GM10248 (cell line): ENCODE results near the gene CDHR2.

Experiments
- CTCF ChIA-PET: fragments of 300-600 bp; sonication (Branson Sonifier 250); formaldehyde crosslinking; extraction: SDS; loops from one replicate; lab custom pipeline; 2021; ENCODE audit warnings: antibody characterized with exemption; lab: Yijun Ruan, JAX
- POLR2A ChIA-PET: fragments of 350-650 bp; sonication (Branson Sonifier 250); formaldehyde crosslinking; extraction: SDS; loops from one replicate; lab custom pipeline; 2020; ENCODE audit warnings: antibody characterized with exemption; lab: Yijun Ruan, JAX
- DNase-seq: peaks from one replicate; pipeline ENCODE4 v3.0.0; 2012; ENCODE audit errors: extremely low spot score
- TF ChIP-seq, protein P1 (sequence below): IDR thresholded peaks from 2 replicates; pipeline ENCODE4 v1.5.1; 2012; ENCODE audit warnings: mild to moderate bottlenecking, low read depth; ENCODE audit errors: extremely low read depth, missing control alignments, control extremely low read depth

The CDHR2 gene

DNA sequence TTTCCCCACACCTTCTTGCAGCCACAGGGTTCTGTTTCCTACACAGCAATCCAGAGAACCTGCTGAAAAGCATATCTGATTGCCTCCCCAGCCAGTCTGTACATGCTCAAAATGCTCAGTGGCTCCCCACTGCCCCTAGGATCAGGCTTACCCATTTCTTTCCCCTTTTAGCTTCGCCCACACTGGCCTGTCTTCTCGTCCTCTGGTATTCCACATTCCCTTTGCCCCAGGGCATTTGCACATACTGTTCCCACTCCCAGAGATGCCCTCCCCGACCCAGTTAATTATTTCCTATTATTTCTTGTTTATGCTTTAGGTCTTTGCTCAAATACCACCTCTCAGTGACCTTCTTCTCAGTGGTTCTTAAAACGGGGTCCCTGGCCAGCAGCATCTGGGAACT, 91.5 kb downstream of the CDHR2 start:
- DNase-seq = no peak
- ChIA-PET CTCF (interaction anchor here (2.6 kb wide), 1 partner anchor 20 kb away, joined by 8 read pairs; no protein-coding TSS in a partner anchor), POLR2A (no interaction called here)
- TF ChIP-seq, protein P1, sequence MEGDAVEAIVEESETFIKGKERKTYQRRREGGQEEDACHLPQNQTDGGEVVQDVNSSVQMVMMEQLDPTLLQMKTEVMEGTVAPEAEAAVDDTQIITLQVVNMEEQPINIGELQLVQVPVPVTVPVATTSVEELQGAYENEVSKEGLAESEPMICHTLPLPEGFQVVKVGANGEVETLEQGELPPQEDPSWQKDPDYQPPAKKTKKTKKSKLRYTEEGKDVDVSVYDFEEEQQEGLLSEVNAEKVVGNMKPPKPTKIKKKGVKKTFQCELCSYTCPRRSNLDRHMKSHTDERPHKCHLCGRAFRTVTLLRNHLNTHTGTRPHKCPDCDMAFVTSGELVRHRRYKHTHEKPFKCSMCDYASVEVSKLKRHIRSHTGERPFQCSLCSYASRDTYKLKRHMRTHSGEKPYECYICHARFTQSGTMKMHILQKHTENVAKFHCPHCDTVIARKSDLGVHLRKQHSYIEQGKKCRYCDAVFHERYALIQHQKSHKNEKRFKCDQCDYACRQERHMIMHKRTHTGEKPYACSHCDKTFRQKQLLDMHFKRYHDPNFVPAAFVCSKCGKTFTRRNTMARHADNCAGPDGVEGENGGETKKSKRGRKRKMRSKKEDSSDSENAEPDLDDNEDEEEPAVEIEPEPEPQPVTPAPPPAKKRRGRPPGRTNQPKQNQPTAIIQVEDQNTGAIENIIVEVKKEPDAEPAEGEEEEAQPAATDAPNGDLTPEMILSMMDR = no peak

DNA sequence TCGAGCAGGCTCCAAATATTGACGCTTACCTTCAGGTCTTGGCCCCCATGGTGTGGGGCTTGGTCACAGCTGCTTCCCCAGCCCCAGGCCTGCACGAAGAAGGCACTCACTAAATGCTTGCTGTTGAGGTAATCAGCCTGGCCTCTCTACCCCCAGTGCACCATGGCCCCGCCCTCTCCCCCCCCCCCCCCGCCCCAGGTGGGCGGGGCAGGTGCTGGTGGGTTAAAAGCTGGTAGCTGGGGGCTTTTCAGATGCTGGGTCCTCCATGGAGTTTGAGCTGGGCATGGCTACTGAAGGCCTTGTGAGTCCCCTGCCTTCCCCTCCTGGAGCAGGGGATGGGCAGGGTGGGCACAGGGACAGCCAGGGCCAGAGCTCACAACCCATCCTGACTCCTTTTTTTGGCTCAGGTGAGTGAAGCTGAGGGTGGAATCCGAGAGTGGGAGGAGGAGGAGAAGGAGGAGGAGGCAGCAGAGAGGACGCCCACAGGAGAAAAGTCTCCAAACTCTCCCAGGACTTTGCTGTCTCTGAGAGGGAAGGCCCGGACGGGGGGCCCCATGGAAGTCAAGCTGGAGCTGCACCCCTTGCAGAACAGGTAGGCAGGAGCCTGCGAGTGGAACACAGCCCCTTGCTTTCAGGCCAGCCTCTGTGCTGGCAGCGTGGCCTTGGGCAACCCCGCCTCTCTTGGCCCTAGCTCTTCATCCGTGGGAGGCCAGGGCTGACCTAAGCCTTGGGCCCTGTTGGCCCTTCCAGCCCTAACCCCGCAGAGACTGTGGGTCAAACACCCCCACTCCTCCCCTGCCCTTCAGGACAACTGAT, 93.7 kb downstream of the CDHR2 start:
- no peak for DNase-seq
- ChIA-PET CTCF (interaction anchor here (10.1 kb wide), 1 partner anchor 16 kb away, joined by 140 read pairs; no protein-coding TSS in a partner anchor), POLR2A (interaction anchor here (0.6 kb wide), 1 partner anchor 960 kb away, joined by 3 read pairs; no protein-coding TSS in a partner anchor)
- TF ChIP-seq, protein P1 = no peak

DNA sequence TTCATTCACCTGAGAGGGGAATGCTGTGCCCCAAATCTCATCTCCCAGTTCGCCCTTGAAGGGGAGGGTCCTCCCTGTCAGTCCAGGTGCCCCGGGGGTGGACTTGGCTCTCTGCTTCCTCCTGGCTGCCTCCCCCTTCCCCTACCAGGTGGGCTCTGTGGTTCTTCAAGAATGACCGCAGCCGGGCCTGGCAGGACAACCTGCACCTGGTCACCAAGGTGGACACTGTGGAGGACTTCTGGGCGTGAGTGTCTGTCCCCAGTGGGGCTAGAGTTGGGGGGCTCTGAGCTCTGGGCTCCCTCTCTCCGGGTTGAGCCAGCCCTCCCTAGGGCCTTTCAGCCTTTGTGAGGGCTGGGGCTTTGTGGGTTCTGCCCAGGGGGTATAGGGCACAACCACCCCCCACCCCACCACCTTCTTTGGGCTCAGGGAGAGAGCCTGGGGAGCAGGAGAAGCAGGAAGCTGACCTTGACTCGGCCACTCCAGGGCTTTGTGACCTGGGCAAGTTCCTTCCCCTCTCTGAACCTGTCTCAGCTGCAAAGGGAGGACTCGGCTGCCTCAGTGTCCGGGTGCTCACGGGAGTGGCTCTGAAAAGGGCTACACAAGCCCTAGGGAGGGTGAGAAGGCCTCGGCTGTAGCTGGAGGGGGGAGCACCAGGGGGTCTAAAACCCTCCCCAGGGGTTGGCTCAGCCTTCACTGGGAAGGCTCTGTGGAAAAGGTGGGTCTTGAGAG, 94.5 kb downstream of the CDHR2 start:
- POLR2A ChIA-PET = interaction anchor here (0.6 kb wide), 1 partner anchor 959 kb away, joined by 3 read pairs; no protein-coding TSS in a partner anchor
- DNase-seq = no peak
- CTCF ChIA-PET = interaction anchor here (10.1 kb wide), 1 partner anchor 15 kb away, joined by 140 read pairs; no protein-coding TSS in a partner anchor
- TF ChIP-seq, protein P1 = no peak

DNA sequence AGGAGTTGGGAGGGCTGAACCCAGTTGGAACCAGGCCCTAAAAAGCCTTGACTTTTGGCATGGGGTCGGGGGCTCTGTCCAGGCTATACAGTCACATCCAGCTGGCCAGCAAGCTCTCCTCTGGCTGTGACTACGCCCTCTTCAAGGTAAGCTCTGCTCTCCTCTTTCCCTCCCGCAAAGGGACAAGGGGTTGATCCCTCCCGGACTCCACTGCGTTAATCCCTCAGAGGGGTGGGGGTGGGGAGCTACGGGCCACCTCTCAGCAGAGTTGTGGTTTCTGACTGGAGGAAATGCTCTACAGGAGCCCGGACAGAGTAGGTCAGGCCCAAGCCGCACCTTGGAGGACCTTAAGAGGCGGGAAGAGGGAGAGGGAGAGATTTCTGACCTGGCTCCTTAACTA, 95.2 kb downstream of the CDHR2 start:
- CTCF ChIA-PET = interaction anchor here (1.0 to 10.1 kb wide), 2 partner anchors 14 to 15 kb away, joined by 3 to 140 read pairs; partner anchors contain the start of genes EIF4E1B and SNCB
- DNase-seq = no peak
- POLR2A ChIA-PET = no interaction called here
- TF ChIP-seq, protein P1 = no peak

DNA sequence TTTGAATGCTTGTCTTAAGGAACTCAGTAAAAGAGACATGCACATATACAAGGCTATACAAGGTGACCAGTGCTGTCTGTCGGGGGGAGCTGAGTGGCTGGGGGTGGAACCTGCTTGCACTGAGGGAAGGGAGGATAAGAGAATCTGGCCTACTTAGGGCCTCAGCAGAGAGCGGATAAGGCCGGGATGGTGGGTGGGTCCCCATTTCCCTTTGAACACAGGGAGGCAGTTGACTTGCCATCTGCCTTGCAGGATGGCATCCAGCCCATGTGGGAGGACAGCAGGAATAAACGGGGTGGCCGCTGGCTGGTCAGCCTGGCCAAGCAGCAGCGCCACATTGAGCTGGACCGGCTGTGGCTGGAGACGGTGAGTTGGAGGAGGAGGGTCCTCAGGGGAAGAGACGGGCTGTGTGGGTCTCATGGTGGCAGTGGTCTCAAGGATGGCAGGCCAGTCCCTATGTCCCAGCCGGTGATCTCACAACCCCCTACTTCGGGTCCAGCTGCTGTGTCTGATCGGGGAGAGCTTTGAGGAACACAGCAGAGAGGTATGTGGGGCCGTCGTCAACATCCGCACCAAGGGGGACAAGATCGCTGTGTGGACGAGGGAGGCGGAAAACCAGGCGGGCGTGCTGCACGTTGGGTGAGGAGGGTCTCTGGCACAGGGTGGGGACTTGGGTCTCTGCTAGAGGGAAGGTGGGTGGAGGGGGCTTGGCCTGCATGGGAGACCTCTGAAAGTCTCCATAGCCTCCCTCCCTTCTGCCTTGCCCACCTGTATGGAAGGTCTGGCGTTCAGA, 95.9 kb downstream of the CDHR2 start:
- ChIA-PET POLR2A (no interaction called here), CTCF (interaction anchor here (1.0 to 10.1 kb wide), 3 partner anchors 14 to 70 kb away, joined by 3 to 140 read pairs (median 3); partner anchors contain the start of genes EIF4E1B and SNCB)
- TF ChIP-seq, protein P1 = no peak
- no peak for DNase-seq
